G401.6 (cell line): Measurements from ENCODE around the gene TMEM168.
"Not testable (repeated sequence)": the region's sequence is repeated elsewhere in the genome, so short reads cannot be mapped to it uniquely, and the experiment has no call there.

ENCODE experiments used
- FAIRE-seq: peaks from 2 replicates; lab custom pipeline; 2012; peaks lifted over from hg19 to GRCh38; lab: Jason Lieb, UNC

Gene TMEM168

DNA sequence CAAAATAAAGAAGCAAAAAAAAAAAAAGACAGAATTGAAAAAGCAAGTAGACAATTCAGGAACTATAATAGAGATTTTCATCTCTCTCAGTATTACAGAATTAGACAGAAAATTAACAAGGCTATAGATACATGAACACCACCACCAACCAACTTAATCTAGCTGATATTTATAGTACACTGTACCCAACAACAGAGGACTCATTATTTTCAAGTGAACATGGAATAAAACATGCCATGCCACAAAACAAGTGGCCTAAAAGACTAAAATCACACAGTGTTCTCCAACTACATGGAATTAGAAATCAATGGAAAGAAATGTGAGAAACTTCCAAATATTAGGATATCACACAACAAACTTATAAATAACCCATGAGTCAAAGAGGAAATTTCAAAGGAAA is 9.1 kb downstream of the TMEM168 start:
- no peak for FAIRE-seq

DNA sequence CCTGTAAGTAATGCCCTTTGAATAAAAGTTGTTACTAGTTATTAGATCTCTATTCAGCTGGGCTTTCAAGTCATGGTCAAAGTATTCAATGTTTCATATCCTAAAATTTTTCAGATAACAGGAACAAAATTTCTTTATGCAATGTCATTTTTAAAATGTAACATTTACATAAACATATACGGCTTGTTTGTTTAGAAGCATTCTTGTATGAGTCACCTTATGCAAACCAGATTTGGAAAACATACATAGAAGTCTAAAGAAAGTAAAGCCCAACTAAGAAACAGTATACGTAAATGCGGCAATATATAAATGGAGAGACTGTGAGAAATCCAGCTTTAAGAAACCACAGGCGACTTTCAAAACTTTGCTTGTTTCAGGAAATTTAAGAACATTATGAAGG is 10.5 kb downstream of the TMEM168 start:
- no peak for FAIRE-seq

DNA sequence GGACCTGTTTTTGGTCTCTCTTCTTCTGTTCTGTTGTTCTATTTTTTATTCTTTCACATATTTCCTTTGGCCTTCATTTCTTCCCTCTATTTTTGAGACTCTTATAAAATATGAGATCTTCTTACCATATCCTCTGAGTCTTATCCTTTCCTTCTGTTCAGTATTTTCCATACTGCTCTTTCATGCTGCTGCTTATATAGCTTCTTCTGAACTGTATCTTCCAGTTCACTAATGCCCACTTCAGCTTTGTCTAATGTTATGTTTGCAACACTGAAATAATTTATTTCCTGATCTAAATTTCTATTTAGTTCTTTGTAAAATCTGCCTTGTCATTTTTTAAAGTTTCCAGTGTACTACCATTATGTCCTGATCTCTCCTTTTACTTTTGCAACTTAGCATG is 12.8 kb downstream of the TMEM168 start:
- no peak for FAIRE-seq

DNA sequence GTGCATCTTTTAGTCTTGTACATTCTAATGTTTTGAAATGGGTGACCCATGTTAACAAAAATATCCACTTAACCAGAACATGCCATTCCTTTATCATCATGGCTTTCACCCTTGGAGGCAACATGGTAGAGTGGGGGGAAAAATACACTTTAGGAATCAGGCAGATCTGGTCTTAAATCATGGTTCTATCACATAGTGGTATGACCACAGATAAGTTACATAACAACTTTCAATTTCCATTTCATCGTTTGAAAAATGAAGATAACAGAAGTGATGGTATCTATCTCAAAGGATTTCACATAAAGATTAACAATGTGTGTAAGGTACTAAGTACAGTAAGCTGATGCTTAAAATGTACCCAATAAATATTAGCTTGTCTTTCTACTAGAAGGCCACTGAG is 19.0 kb downstream of the TMEM168 start:
- no peak for FAIRE-seq

DNA sequence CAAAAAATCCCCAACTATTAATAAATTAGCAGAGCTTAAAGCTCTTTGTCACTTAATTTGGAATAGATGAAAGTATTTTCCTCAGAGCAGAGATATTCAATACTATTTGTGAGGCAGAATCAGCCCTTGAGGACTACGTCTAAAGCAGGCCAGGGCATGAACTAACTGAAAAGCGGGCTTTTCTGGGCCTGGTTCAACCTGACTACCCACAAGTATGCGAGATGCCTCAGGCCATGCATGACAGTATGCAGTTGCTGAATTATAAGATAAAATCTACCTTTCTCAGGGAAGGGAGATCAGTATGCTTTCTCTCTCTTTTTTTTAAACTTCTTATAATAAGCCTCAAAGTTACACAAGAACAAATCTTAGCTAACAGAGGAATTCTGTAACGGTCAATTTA is 20.1 kb downstream of the TMEM168 start:
- FAIRE-seq: no peak

DNA sequence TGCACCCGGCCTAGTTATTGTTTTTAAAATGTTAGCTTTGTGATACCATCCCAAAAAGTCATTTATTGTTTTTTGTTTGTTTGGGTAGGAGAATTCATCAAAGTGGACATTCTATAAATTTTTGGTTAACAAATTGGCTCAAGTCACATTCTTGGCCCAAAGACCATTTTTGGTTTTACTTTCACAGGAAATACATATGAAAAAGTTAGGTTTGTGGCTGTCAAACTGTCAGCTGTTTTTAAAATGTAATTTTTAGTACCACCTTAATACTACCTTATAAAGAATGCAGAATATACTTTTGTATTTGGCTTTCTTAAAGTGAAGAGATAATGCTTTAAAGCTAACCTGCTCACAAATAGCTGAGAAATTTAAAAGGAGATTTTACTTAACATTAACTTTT is 25.1 kb downstream of the TMEM168 start:
- no peak for FAIRE-seq

DNA sequence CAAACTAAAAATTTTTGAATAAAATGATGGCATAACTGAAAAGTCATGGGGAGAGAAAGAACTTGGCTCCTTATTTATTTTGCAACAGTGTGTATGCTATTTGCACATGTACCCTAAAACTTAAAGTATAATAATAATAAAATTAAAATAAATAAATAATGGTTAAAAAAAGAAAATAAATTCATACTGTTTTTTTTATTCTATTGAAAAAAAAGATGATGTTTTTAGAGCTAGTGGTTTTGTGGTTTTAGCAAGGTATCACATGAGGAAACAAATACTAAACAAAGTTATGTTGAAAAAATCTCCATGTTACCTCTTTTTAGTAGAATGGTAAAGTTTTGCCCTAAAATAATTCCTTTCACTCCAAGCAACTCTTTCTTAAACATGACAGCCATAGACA is 26.2 kb downstream of the TMEM168 start:
- FAIRE-seq: no peak

DNA sequence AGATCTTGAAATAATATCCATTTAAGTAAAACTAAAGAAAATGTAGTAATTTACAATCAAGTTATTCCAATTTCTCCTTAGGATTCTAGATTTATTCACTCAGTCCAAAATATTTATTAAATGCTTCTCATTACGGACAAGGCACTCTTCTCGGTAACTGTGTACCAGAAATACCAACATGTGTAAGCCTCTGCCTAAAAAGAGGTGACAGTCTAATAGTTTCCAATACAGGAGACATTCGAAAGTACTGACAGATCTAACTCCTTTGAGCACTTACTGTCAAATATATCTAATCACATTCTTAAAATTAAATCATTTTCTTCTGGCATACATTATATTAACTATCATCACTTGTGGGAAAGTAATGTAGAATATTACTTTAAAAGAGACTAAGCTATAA is 26.9 kb downstream of the TMEM168 start:
- FAIRE-seq: peak; percentile 47

DNA sequence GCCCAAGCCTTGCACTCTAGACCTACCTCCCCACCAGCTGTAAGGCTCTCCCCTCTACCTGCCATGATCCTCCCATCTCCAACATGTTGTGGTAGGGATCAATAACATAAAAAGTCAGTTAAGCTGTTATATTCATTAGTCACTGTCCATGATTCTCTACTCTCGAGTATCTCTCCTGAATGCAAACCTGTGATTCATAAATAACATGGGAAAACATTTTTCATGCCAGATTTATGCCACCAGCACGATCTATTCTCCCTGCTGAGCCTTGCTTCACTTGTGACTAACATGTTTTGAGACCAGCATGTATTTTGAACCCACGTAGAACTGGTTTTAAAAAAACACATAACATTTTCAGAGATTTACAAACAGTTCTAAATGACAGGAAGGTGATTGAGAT is 30.3 kb downstream of the TMEM168 start:
- no peak for FAIRE-seq

DNA sequence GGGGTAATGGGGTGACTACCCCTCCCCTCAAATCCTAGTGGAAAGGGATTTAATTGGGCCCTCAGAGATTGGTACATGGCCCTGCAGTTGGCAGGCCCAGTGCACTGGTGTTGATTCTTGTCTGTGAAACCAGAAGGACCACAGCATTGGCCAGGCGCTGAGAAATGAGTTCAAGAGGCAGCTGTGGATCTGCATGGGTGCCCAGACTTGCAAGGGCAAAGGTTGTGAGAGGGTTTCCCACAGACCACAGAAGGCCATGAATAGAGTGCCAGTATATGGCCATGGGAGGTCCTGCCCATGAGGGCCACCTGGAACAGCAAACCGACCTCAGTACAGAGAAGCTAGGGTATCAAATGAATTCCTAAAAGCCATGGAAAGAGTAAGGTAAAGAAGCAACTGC is 32.9 kb downstream of the TMEM168 start:
- FAIRE-seq: no peak

DNA sequence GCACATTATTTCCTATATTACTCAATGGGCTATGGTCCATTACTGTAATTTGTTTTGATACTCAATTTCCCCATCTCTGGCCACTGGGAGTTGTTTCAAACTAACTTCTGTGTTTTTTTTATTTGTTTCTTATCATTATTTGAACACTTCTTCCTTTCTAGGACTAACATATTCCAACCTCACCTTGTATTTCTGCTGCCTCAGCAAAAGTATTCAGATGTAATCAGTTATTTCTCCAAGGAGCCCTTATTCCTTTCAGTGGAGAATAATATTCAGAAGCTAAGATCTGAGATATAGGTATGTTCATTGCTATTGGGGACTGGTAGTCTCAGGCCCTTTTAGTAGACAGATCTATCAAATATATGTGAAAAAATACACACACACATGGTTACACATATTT is 36.9 kb downstream of the TMEM168 start:
- no peak for FAIRE-seq

DNA sequence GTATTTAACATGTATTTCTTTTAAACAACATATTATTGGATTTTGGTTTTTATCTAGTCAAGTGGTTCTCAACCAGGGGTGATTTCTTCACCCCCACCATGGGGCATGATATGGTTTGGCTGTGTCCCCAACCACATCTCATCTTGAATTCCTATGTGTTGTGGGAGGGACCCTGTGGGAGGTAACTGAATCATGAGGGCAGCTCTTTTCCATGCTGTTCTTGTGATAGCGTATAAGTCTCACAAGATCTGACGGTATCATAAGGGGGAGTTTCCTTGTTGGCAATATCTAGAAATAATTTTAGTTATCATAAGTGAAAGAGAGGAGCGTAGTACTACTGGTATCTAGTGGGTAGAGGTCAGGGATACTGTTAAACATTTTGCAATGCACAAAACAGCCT is 37.6 kb downstream of the TMEM168 start:
- FAIRE-seq: no peak

DNA sequence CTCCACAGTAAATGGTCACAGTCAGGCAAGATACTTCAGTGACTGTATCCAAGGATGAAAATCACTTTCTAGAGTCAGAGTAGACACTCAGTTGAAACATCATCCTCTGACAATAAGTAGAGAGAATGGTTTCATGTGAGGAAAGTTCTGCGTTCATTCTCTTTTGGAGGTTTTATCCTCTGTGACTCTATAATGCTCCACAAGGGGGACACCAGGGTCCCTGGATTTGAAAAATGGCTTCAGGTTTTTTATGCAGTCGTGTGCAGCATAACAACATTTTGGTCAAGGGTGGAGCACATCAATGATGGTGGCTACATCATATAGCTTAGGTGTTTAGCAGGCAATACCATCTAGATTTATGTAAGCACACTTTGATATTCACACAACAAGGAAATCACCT is 40.4 kb downstream of the TMEM168 start:
- FAIRE-seq: no peak

DNA sequence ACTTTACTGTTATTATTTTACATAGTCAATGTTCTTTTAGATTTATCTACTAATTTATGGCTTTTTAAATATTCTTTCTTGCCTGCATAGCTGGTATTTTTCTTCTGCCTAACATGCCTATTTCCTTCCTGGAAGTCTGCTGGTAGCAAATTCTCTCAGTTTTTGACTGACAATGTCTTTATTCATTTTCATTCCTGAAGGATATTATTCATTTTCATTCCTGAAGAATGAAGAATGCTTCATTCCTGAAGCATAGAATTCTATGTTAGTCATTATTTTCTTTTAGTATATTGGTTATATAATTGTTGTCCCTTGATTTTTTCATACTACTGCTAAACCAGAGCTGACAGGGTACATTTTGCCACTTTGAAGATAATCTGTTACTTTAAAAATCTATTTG is 41.8 kb downstream of the TMEM168 start:
- no peak for FAIRE-seq

DNA sequence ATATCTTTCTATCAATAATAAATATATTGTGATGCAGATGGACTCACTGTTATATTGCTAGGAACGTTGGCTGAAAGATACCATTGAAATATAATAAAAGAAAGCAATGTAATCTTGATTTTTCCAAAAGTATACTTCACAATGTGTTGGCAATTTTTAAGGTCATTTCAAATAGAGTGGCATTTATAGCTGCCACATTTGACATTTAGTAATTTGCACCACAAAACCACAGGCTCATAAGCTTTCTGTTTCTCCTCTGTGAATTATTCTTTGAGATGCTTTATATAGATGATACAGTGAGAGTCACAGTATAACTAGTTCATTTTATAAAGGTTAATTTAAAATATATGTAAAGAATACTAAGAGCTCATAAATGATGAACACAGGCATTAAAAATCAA is 44.6 kb downstream of the TMEM168 start:
- no peak for FAIRE-seq

DNA sequence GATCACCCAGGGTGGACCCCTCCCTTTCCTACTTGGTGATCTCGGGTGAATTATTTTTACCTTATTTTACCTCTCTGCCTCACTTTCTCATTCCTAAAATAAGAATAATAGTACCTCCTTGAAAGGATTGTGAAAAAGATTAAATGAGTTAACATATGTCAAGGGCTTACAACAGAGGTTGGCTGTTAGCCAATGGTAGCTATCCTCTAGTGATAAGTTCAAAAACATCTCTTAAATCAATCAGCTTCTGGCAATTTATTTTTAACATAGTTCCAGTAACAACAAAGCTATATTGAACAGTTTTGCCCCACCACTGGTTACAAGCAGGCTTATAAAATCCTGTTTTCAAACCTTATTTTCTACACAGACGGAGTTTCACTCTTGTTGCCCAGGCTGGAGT is 45.4 kb downstream of the TMEM168 start:
- no peak for FAIRE-seq

DNA sequence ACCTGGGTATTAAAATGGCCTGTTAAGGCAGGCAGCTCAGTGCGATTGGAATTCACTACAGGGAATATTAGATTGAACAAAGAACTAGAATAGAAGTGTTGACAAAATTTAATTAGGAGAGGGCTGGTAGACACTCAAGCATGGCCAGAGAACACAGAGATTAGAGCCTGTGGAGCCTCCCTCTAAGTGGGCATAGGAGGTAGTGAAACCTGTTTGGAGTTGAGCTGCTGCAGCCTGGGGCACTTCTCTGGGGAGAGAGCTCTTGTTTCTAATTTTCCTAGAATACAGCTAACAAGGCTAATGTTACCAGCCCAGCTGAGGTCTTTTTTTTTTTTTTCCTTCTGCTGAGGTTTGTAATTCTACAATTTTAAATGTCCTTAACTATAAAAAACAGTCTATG is 46.4 kb downstream of the TMEM168 start:
- FAIRE-seq: no peak

DNA sequence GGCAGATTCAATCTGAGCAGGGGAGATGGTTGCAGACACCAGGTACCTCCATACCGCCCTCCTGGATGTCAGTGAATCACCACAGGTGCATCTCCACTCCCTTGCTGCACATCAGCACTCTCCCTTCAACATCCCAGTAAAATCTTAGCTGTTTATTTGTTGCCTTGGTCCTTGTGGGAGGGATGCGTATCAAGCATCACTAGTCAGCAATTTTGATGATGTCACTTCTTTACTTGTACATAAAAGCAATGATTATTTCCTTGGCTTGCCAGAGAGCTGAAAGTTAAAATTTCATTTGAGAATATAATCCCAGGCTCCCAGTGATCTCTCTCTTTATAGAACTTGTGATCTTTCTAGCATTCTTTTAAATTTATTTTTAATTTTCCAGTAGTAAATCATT is 49.5 kb downstream of the TMEM168 start:
- no peak for FAIRE-seq

DNA sequence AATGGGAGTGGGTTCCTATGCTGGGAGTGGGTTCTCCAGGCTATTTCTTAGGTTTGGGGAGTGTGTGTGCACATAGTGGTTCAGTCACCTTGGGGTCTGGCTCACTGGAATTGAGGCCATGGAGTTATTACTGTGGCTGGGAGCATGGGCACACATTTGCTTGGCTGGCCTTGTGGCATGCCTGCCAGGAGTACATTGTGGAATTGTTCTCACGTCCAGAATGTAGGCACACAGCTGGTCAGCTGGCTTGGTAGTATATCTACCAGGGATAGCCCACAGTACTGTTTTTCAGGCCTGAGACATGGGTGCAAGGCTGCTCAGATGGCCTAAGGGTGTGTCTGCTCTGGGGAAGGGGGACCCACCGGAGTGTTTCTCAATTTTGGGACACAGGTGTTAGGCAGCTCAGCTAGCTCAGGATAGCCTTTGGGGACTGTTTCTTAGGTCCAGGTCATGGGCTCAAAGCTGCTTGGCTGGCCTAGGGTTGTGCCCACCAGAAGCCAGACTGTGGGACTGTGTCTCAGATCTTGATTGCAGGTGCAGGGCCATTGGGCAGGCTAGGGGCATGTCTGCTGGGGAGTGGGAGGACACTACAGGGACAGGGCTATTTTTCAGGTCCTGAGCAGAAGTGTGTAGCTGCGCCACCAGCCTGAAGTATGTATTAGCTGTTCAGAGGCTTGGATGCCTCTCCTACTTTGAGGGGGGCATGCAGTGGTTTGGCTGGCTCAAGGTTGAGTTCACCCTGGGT is 50.6 kb downstream of the TMEM168 start:
- no peak for FAIRE-seq

DNA sequence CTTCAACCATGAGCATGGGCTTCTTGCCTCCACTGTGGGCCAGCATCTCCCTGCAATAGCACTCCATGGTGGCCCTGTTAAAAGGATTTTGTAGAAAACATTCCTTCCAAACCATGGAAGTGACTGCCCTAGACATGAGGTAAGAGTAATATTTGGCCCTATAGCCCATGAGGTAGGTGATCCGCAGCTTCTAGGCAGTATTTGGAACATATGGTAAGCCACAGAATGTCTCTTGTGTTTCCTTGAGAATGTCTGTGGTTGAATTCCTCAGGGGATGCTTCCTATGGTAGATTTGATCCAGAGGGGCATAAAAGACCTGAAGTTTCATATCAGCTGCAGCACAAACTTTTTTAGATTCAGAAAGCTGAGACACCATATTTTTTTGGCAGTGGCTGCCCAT is 54.9 kb downstream of the TMEM168 start:
- FAIRE-seq: no peak

DNA sequence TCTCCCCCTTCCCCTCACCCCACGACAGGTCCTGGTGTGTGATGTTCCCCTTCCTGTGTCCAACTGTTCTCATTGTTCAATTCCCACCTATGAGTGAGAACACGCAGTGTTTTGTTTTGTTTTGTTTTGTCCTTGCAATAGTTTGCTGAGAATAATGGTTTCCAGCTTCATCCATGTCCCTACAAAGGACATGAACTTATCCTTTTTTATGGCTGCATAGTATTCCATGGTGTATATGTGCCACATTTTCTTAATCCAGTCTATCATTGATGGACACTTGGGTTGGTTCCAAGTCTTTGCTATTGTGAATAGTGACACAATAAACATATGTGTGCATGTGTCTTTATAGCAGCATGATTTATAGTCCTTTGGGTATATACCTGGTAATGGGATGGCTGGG is 58.9 kb downstream of the TMEM168 start:
- FAIRE-seq: not testable (repeated sequence)

DNA sequence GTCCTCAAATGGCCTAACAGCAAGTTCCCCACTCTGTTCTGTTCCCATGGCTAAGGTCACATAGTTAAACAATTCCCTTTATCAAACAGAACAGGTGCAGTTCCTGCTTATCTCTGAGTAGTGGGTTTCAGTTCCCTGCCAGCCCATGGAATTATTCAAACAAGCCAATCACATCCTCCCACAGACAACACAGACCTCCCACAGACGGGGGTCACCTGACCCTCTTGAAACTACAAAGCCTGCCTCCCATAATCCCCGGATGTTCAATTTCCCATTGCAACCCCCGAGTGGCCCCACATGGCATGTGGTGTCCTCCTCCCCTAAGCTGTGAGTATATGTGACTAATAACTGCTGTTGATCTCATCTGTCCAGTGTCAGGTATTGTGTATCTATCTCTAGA is 64.1 kb downstream of the TMEM168 start:
- FAIRE-seq: no peak

DNA sequence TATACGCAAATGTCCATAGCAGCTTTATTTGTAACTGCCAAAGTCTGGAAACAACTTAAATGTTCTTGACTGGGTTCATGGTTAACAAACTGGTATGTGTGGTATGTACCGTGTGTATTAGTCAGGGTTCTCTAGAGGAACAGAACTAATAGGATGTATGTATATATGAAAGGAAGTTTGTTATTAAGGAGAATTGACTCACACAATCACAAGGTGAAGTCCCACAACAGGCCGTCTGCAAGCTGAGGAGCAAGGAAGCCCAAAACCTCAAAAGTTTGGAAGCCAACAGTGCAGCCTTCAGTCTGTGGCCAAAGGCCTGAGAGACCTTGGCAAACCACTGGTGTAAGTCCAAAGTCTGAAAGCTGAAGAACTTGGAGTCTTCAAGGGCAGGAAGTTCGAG is 66.8 kb downstream of the TMEM168 start:
- no peak for FAIRE-seq

DNA sequence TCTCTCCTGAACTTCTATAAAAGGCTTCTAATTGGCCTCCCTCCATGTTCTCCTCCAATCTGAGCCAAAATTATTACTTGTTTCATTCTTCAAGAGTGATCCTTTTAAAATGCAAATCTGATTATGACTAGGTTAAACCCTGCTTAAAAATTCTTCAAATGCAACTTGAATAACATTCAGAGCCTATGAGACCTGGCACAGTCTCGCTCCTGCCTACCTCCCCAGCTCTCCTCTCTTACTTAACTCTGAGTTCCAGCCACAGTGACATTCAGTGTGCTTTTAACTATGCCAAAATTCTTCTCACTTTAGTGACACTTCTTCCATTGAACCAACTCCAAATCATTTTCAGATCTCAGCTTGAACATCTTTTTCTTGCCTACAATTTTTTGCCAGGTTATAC is 68.8 kb downstream of the TMEM168 start:
- FAIRE-seq: no peak

DNA sequence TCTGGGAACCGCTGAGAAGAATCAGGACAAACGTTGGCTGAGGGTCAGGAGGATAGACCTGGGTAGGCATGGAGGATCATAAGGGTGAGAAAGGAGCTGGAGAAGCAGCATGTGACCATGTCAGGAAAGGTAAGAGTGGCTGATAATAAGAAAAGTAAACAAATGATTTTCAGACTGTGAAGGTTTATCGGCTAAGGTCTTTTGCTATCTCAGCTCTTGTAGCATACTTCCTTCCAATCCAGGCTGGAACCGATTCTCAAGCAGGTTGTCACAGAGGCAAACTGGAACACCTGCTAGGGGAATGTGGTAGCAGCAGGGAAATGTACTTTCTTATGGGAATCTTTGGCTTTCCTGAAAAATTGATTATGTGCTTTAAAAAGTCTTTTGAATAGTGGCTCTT is 74.7 kb downstream of the TMEM168 start:
- FAIRE-seq: no peak
